GM12864 (cell line): ENCODE data around the gene WNT3A.

Source experiments
- DNase-seq: peaks from one replicate; pipeline ENCODE4 v3.0.0-alpha.2; 2011; ENCODE audit warnings: low read depth
- H3K4me3 ChIP-seq: 2 replicates; pipeline ENCODE4 v1.5.1; 2011; ENCODE audit warnings: mild to moderate bottlenecking, low read depth, low read length, control low read depth
- TF ChIP-seq, protein P1 (sequence below): IDR thresholded peaks from 2 replicates; pipeline ENCODE4 v1.5.1; 2011; ENCODE audit warnings: low read depth, mild to moderate bottlenecking, moderate library complexity, low read length, control low read depth, inconsistent platforms; ENCODE audit errors: missing control alignments

WNT3A gene

DNA sequence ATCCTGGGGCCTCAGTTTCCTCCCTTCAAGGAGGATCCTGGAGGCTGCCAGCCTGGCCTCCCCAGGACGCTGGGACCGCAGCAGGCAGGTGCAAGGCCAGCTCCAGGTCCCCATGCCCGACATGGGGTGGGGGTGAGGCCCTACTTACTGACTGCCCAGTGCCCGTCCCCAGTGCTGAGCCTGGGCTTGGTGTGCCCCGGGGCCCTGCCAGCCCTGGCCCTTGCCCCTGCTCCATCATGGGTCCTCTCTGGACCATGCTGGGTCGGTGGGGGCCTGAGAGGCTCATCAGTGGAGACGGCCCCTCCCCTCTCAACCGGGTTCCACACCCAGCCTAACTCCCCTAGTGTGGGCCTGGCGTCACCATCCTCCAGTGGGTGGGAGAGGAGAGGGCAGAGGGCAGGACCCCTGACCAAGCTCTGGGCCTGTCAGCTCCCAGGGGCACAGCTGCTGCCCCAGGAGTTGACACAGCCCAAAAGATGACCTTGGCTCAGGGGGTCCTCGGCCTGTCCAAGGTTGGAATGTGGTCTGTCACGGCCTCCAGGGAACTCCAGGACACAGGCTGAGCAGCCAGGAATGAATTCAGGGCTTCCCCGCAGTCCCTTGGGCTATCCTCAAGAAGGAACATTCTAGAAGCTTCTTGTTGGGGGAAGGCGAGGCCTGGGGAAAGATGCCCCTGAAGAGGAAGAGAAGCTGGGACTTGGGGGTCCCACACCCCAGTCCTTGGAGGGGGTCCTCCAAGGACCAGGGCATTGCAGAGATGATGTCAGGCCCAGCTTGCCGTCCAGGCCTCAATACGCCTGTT lies 58.1 kb downstream of the WNT3A start:
- TF ChIP-seq, protein P1, sequence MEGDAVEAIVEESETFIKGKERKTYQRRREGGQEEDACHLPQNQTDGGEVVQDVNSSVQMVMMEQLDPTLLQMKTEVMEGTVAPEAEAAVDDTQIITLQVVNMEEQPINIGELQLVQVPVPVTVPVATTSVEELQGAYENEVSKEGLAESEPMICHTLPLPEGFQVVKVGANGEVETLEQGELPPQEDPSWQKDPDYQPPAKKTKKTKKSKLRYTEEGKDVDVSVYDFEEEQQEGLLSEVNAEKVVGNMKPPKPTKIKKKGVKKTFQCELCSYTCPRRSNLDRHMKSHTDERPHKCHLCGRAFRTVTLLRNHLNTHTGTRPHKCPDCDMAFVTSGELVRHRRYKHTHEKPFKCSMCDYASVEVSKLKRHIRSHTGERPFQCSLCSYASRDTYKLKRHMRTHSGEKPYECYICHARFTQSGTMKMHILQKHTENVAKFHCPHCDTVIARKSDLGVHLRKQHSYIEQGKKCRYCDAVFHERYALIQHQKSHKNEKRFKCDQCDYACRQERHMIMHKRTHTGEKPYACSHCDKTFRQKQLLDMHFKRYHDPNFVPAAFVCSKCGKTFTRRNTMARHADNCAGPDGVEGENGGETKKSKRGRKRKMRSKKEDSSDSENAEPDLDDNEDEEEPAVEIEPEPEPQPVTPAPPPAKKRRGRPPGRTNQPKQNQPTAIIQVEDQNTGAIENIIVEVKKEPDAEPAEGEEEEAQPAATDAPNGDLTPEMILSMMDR, result no peak
- no peak overlapping the region for H3K4me3 ChIP-seq
- DNase-seq, result no peak

DNA sequence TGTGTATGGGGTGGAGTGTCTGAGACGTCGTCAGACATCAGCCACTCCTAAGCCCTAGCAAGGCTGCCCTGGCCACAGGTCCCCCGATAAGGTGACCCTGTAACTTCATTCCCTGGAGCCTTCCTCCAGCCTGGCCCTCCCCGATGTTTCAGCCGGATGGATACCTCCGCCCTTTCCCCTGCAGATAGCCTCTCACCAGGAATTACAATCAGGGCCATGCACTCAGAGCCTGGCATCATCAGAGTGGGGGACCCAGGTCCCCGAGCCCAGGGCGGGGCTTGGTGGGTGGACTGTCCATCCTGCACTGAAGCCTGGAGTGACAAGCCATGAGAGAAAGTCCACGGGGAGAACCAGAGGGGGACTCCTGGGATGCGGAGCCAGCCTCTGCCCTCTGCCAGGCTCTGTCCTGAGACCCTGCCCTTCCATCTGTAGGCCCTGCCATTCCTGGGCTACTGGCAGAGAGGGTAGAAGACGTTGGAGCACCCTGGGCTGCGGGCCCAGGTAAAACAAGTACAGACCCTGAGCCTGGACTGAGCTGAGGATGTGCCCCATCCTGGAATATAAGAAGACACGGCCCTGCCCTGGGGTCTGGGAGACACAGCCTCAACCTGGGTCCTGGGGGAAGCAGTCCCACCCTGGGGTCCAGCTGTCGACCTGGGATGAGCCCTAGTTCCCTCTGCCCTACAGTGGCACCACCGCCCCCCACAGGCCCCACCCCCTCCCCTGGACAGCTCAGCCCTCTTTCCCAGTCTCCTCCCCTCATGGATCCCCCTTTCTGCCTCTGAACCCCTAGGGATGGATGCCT lies 58.9 kb downstream of the WNT3A start:
- DNase-seq, result no peak
- no peak overlapping the region for H3K4me3 ChIP-seq
- TF ChIP-seq, protein P1, result no peak

DNA sequence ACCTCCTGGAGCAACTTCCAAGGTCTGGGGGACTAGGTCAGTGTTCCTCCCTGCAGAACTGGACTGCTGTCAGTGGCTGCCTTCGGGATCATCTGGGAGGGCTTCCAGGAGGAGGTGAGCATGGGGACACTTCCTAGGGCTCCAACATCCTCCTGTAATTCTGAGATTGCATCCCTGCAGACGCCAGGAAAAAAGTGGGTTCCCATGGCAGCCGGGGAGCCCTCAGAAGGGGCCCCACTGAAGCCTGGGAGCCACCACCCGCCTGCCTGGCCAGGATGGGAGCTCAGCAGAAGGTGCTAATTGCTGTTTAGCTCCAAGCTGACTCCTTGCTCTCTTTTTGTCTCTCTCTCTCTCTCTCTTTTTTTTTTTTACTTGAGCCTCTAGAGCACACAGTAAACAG lies 59.6 kb downstream of the WNT3A start:
- H3K4me3 ChIP-seq, result no peak overlapping the region
- no peak for DNase-seq
- TF ChIP-seq, protein P1, result no peak

DNA sequence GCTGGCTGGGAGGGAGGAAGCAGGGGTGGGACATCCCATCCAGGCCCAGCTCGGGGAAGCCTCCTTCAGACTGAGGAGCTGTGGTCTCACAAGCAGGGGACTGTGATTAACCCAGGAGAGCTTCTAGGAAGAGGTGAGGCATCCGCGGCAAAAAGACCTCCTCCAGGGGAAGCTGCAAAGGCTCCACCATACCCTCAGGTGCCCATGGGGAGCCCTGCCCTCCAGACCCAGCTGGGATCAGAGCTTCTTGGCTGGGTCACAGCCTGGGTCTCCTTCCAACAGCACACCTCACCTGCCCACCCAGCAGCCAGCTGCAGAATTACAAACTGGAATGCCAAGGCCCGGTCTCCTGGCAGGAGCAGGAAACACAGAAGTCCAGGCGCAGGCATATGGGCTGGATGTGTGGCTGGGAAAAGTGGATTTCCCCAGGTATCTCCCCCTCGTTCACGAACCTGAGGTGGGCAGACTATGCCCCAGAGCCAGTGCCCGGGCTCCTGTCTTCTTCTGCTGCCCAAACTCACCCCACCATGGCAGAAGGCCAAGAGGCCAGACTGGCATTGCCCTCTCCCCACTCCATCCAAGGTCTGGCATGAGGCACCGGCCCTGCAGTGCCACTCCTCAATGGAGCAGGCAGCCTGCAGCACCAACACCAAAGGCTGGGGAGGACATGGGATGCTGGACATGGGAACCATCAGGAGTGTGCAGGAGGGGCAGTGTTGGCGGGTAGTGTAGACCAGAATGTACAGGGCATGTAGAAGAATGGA lies 60.3 kb downstream of the WNT3A start:
- TF ChIP-seq, protein P1, result no peak
- no peak overlapping the region for H3K4me3 ChIP-seq
- no peak for DNase-seq

DNA sequence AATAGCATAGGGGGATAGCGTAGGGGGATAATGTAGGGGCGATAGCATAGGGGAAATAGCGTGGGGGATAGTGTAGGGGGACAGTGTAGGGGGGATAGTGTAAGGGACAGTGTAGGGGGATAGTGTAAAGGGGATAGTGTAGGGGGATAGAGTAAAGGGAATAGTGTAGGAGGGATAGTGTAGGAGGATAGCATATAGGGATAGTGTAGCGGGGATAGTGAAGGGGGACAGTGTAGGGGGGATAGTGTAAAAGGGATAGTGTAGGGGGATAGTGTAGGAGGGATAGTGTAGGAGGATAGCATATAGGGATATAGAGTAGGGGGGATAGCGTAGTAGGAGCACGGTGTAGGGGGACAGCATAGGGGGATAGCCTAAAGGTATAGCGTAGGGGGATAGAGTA lies 61.6 kb downstream of the WNT3A start:
- TF ChIP-seq, protein P1, result no peak
- no peak for DNase-seq
- no peak overlapping the region for H3K4me3 ChIP-seq

- DNase-seq, result no peak
- H3K4me3 ChIP-seq, result no peak overlapping the region
- TF ChIP-seq, protein P1, result no peak
Measured at GRCh38 chr1:228070173-228070572, 63.4 kb downstream of the WNT3A start.
